ENCODE results near the gene DLX6.

The DLX6 gene

DNA sequence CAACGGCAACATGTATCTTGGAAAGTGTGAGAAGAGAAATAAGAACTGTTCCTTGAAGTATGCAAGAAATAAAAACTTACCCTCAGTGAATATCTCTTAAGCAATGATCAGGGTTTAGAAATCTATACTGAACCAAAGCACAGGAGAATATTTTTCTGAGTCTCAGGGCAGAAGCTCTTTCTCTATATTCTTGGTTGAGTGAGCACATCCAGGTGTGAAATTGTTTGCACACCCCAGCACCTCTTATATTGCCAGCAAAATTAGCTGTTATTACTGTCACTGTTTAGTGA, 8.4 kb downstream of the DLX6 start:
- TF ChIP-seq, protein P1, sequence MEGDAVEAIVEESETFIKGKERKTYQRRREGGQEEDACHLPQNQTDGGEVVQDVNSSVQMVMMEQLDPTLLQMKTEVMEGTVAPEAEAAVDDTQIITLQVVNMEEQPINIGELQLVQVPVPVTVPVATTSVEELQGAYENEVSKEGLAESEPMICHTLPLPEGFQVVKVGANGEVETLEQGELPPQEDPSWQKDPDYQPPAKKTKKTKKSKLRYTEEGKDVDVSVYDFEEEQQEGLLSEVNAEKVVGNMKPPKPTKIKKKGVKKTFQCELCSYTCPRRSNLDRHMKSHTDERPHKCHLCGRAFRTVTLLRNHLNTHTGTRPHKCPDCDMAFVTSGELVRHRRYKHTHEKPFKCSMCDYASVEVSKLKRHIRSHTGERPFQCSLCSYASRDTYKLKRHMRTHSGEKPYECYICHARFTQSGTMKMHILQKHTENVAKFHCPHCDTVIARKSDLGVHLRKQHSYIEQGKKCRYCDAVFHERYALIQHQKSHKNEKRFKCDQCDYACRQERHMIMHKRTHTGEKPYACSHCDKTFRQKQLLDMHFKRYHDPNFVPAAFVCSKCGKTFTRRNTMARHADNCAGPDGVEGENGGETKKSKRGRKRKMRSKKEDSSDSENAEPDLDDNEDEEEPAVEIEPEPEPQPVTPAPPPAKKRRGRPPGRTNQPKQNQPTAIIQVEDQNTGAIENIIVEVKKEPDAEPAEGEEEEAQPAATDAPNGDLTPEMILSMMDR (IDR thresholded peaks at IDR 0.05; ENCODE audit: low read depth, low read length, missing control alignments) = no peak
- H3K4me3 ChIP-seq (ENCODE audit: low read depth, low read length) = no peak overlapping the region
- in situ Hi-C loops (cut with HindIII; ENCODE audit: low sequenced_read_pairs) = no loop called here
- DNase-seq (ENCODE audit: low read depth) = no peak

DNA sequence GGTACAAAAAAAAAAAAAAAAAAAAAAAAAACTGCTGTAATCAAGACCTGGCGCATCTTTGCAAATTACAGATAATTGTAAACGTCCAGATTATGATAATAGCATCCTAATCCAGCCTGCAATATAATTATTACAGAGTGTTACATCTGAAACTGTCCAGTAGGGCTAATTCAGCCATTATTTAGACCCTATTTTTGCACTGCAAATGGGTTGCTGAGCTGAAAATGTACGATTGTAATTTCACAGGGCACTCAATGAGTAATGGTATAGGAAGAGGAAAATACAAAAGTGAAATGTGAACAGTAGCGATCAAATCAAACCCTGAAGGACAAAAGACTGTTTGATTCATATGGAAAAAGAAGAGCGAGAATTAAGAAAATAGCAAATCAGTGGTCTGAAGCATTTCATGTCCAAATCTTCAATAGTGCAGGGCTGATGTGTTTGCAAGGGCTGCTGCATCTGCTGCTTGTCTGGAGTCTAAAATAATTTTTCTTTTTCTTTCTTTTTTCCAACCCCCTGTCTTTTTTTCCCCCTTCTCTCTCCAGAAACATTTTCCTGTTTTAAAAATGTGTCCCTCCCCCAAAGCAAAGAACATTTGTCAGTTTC, 8.9 kb downstream of the DLX6 start:
- in situ Hi-C loops (cut with HindIII; ENCODE audit: low sequenced_read_pairs) = no loop called here
- no peak overlapping the region for H3K4me3 ChIP-seq (ENCODE audit: low read depth, low read length)
- DNase-seq (ENCODE audit: low read depth) = no peak
- TF ChIP-seq, protein P1 (IDR thresholded peaks at IDR 0.05; ENCODE audit: low read depth, low read length, missing control alignments) = no peak

DNA sequence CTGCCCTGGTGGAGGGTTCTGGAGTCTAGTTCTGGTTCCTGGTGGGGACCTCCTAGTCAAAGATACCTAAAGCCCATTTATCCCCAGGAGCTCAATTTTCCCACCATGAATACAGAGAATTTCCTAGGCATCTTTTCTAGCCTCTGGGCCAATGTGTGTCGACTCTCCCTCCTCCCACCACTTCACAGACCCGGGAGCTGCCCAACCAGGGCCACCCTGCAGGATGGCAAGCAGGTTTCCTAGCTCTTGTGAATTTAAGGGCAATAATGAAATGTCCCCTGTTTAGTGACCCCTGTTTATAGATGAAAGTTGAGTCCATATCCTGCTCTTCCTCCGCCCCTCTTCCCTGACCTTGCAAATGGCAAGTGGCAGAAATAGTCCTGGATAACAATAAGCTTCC, 9.9 kb downstream of the DLX6 start:
- DNase-seq (ENCODE audit: low read depth) = no peak
- no peak overlapping the region for H3K4me3 ChIP-seq (ENCODE audit: low read depth, low read length)
- TF ChIP-seq, protein P1 (IDR thresholded peaks at IDR 0.05; ENCODE audit: low read depth, low read length, missing control alignments) = no peak
- in situ Hi-C loops (cut with HindIII; ENCODE audit: low sequenced_read_pairs) = no loop called here

DNA sequence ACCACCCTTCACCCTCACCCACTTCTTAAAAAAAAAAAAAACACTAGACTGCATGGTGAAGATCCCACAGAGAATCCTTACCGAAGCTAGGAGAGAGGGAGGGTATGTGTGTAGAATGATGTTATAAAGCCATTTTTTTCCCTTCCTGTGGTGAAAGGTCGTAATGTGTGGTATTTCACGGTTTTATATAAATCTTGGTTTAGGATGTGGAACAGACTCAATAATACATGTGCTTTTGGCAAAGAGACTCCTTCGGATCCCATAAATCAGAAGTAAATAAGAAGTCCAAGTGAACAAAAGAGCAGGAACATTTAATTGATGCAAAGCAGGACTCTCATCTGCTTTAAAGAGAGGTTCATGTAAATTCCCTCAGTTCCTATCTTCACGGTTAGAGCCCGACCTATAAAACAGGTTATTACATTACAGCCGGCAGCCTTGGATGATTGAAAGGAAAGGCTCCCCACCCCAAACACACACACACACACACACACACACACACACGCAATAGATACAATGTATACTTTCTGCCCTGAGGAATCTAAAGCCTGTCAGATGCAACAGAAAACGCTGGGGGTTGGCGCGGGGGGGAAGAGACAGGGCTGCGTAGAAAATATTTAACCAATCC, 10.5 kb downstream of the DLX6 start:
- TF ChIP-seq, protein P1 (IDR thresholded peaks at IDR 0.05; ENCODE audit: low read depth, low read length, missing control alignments) = no peak
- in situ Hi-C loops (cut with HindIII; ENCODE audit: low sequenced_read_pairs) = no loop called here
- no peak for DNase-seq (ENCODE audit: low read depth)
- no peak overlapping the region for H3K4me3 ChIP-seq (ENCODE audit: low read depth, low read length)

DNA sequence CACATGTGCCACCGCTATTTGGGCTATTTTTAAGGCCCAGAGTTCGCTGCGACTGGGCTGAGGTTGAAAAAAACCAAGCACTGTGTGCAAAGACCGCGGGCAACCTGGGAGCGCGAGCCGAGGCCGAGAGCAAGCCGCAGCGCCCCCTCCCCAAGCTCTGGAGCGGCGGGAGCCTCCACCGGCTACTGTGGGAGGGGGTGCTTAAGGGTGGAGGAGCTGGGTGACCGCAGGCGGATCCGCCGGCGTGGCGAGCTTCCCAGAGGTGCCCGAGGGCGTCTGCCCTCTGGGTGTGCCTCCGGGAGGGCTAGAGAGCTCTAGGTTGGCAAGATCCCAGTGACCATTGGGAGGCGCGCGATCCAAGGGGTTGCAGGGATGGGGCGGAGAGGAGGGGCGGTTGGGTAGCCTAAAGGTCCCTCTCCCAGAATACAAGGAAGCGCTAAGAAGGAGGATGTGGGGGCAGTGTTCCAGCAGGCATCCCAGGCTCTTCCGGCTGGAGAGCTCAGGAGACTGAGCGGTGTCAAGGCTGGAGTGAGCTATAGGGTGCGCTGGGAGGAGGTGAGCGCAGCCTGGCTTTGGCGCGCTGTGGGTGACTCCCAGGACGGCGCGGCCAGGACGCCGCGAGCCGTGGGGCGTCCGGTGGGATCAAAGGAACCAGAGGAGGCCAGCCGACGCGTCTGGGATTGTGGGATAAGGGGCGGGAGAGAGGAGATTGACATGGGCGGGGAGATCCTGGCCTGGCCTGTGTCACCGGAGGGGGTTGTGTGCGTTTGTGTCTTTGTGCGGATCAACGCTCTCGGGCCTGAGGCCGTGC, 11.2 kb downstream of the DLX6 start:
- no peak for DNase-seq (ENCODE audit: low read depth)
- H3K4me3 ChIP-seq (ENCODE audit: low read depth, low read length) = no peak overlapping the region
- in situ Hi-C loops (cut with HindIII; ENCODE audit: low sequenced_read_pairs) = no loop called here
- TF ChIP-seq, protein P1 (IDR thresholded peaks at IDR 0.05; ENCODE audit: low read depth, low read length, missing control alignments) = no peak

DNA sequence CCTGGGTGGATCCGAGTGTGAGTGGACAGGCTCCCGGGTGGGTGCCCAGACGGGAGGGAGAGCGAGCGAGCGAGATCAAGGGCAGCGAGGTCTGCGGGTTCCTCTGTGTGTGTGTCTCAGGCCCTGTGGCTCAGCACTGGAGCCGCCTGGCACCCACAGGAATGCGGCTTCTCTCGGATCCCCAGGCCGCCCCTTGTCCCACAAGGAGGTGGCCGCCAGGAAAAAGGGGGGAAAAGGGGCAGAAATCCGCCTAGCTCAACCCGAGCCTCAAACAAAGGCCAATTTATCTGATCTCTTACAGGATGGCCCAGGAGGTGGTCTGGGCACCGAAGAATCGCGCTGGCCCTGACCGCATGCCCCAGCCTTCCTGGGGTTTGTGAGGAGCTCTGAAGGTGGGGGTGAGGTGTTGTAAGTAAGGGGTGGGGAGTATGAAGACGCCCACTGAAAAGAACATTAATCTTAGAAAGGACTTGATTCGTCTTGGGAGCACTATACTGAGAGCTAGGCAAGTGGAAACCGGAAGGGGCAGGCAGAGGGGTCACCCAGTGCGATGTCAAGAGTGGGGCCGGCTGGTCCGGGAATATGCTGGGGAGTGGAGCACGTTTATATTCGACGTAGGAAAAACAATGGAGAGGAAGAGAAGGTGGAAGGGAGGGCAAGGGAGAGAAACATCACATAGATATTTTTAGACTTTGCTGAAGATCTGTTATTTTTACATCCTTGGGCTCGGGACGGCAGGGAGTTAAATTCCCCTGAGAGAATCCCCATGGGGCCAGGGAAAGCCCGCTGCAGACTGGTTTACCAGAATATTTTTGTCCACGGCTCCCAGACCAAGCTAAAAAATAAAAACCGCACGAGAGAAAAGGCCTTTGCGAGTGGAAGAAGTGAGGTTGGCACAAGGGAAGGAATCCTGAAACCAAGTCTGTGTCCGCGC, 12.1 kb downstream of the DLX6 start:
- in situ Hi-C loops (cut with HindIII; ENCODE audit: low sequenced_read_pairs) = no loop called here
- H3K4me3 ChIP-seq (ENCODE audit: low read depth, low read length) = no peak overlapping the region
- TF ChIP-seq, protein P1 (IDR thresholded peaks at IDR 0.05; ENCODE audit: low read depth, low read length, missing control alignments) = no peak
- no peak for DNase-seq (ENCODE audit: low read depth)

Measured in astrocyte of the cerebellum (primary cell).